IMR-90 (cell line): ENCODE data around the gene CDKAL1.

ENCODE experiments used
- CTCF ChIP-seq: conservative IDR thresholded peaks from 2 replicates; pipeline ENCODE4 v1.5.1; 2012; ENCODE audit warnings: mild to moderate bottlenecking, low read depth, low read length, improper control_type of control experiment
- POLR2A ChIP-seq: IDR thresholded peaks from 2 replicates; pipeline ENCODE4 v1.6.1; 2012; ENCODE audit warnings: mild to moderate bottlenecking, low read depth, low read length
- RCOR1 ChIP-seq: IDR thresholded peaks from 2 replicates; pipeline ENCODE4 v1.6.1; 2012; ENCODE audit warnings: mild to moderate bottlenecking, low read length, improper control_type of control experiment; ENCODE audit not compliant: insufficient replicate concordance
- USF2 ChIP-seq: fragments of 150-350 bp; IDR thresholded peaks from 2 replicates; pipeline ENCODE4 v1.6.1; 2017; ENCODE audit warnings: mild to moderate bottlenecking, antibody characterized with exemption, low read length, low read depth

- no peak for TF ChIP-seq POLR2A
- no peak for TF ChIP-seq RCOR1
- no peak for TF ChIP-seq CTCF
- TF ChIP-seq USF2, result no peak
Observed at GRCh38 chr6:21158149-21158548, 623.9 kb downstream of the CDKAL1 start.
